HG03097 (cell line): ENCODE results near the gene SLX4IP.
A peak's percentile ranks its signal among the peaks of the same experiment; 100 is the strongest.

Source experiments
- ATAC-seq: cut with Tn5 transposase; IDR thresholded peaks from one replicate; pipeline ENCODE4 v1.9.1; 2021; ENCODE audit not compliant: unreplicated experiment, low FRiP score

Gene SLX4IP

DNA sequence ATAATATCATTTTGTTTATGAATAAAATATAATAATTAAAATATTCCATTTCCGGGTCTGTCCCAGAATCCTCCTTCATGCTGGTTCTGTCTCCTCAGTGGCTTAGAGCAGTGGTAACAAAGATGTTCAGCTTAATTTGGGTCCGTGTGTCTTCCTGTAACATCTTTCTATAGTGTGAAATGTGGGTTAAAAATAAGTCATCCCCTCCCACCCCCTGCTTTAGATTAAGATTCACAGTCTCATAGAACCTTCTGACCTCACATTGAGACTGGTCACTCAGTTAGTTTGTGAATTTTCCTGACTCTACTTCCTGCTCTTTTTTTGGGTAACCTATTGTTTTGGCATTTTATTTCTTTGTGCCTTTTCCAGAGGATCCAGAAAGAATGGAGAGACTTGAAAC is 55.2 kb downstream of the SLX4IP start:
- no peak for ATAC-seq

DNA sequence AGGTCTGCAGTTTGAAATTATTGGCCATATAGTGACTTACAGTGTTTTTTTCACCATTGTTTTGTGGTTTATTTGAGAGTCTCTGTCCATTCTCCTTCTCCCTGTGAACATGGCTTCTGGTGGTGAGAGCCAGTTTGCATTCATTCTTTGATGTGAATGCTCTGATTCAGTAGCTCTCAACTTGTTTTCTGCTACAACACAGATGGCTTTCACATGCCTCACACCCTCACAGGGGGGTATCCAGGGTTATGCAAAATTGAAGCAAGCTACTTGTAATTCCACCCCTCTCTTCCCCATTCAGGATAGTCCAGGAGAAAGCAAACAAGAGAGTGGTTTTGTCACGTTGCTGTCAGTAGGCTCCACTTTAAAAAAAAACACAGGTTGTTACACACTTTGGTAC is 55.6 kb downstream of the SLX4IP start:
- no peak for ATAC-seq

DNA sequence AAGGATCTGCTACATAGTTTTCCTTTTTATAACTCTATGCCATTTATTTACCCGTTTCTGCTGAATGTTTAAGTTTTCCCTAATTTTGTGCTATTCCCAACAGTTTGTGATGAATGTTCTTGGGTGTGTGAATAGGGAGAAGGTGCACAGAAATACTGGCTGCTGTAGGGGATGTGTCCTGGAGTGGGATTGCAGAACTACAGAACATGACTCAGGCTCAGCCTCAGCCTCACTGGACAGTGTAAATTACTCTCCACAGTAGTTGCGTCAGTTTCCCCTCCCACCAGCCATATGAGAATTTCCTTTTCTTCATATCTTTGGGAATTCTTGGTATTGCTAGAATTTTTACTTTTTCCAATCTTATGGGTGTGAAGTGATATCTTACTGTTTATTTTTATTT is 57.0 kb downstream of the SLX4IP start:
- ATAC-seq: no peak

DNA sequence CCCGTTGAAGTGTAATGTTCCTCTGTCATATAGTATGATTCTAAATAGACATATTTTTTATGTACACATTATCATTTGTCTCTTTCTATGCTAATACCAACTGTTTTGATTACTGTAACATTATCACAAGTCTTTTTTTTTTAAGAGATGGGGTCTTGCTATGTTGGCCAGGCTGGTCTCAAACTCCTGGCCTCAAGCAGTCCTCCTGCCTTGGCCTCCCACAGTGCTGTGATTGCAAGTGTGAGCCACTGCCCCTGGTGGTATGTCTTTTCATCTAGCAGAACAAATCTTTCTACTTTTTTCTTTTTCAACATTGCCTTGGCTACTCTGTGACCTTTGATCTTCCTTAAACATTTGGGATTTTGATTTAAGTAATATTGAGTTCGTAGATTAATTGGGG is 57.7 kb downstream of the SLX4IP start:
- no peak for ATAC-seq

DNA sequence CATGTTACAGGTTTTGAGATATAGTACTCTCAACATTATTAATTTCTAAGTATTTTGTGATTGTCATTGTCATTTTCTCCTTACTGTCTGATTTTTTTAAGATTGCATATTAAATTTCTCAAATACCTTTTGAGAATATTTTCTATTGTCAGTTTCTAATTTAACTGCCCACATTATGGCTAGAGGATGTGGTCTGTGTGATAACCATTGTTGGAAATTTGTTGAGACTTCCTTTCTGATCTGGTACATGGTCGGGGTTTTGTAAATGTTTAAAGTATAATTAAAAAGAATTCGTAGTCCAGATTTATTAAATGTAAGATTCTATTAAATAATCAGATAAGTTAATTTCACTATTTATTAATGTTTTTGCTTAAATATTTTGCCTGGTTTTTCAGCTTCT is 60.1 kb downstream of the SLX4IP start:
- no peak for ATAC-seq

DNA sequence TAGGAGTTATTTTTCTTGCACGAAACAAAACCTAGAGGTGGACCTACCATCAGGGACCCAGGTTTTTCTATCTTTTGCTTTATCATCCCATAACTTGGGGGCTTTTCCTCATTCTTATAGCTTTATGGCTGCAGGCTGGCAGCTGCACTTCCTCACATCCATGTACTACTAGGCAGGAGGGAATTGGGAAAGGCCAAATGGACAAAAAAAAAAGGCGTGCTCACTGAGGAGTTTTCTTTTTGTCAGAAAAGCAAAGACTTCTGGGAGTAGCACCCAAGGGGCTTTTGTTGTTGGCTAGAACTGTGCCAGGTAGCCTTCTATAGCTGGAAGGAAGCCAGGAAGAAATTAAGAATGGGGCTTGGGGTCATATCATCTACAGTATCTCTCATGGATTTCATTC is 61.4 kb downstream of the SLX4IP start:
- ATAC-seq: no peak

DNA sequence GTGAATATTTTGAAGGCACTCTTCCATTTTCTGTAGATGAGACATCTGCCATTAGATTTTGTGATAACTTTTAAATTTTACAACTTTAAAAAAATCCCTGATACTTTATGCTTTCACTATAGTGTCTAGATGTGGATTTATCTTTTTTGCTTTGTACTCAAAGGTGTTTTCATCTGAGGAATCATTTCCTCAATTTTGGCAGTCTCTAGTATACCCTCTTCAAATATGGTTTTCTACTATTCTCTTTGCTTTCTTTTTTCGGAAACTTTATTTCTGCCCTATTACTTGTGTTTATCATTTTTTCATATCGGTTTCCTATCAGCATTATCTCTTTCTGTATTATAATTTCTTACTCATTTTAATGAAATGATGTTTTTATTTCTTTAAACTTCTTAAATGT is 62.2 kb downstream of the SLX4IP start:
- ATAC-seq: no peak

DNA sequence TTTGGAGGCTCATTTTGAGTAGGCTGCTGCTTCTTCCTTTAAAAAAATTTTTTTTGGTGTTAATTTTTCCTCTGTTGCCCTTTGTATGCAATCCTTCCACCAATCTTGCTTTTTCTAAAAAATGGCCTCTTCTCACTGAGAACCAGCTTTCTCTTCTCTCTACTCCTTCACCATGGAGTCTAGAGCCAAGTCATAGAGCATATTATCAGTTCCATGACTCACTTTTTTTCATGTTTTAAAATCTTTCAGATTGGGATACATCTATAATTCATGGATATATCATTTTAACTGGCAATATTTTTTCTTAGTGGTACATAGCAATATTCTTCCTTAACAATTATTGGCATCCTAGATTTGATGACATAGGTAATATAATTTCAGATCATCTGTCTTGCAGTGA is 62.7 kb downstream of the SLX4IP start:
- ATAC-seq: no peak

DNA sequence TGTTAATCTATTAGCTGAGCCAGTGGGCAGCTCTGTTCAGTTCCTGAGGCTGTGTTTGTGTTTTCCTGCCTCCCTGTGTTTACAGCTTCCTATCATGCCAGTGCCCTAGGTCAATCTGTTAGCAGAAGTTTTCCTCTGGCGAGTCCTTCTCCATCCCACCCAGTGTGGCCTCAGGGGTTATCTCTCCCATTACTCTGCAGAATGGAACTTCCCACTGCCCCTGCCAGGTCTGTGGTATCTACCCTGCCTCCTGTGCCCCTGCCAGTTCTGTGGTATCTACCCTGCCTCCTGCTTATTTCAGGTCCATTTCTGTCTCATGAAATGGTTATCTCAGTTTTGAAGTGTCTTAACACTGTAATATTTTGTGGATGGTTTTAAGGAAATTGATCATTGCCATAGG is 63.1 kb downstream of the SLX4IP start:
- no peak for ATAC-seq

DNA sequence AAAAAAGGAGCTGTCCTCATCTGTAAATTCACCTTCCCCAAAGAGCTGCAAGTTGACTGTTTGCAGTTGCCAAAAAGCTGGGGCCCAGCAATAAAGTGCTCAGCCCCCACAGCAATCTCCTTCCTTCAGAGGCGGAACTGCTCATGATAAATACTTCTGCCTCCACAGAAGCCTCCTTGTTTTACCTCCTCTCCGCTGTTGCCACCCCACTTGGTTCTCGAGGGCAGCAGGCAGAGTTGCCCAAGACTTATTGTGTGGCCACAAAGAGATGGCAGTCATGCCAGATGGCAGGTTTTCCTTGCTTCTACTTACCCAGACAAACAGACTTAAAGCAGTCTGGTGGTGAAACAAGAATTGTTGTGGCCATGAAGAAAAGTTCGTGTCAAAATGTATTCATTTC is 66.3 kb downstream of the SLX4IP start:
- ATAC-seq: no peak

DNA sequence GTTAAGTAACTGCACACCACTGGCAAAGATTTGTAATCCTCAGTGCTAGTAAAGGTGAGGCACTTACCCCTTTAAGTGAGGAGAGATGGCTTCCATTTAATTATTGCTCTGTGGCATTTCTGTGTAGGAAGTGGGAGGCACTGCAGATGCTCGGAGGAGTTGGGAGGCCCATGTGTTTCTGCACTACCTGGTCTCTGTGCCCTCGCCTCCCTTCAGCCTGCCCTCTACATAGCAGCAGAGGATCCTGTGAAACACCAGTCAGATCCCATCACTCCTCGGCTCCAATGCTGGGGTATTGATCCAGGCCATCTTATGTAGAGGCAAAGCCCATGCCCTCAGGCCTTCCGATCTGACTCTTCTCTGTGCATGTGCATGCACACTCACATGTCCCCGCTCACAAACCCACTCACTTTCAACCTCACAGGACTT is 67.0 kb downstream of the SLX4IP start:
- ATAC-seq: peak; percentile 35

DNA sequence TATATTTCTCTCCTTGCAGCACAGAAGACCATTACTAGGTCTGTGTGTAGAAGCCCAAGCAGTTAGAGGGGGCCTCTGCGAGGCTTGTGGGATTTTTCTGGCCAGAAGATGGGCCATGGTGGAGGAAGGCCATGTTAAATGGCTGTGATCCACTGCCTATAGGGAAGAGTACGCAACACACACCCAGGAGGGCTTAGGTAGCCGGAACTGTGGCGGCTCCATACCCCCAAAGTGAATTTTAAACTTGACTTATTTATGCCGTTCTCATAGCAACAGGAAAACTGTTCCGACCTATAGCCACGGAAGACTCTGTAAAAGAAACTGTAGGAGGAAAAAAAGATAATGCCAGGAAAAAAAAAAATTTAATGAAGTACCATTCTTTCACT is 69.5 kb downstream of the SLX4IP start:
- no peak for ATAC-seq

DNA sequence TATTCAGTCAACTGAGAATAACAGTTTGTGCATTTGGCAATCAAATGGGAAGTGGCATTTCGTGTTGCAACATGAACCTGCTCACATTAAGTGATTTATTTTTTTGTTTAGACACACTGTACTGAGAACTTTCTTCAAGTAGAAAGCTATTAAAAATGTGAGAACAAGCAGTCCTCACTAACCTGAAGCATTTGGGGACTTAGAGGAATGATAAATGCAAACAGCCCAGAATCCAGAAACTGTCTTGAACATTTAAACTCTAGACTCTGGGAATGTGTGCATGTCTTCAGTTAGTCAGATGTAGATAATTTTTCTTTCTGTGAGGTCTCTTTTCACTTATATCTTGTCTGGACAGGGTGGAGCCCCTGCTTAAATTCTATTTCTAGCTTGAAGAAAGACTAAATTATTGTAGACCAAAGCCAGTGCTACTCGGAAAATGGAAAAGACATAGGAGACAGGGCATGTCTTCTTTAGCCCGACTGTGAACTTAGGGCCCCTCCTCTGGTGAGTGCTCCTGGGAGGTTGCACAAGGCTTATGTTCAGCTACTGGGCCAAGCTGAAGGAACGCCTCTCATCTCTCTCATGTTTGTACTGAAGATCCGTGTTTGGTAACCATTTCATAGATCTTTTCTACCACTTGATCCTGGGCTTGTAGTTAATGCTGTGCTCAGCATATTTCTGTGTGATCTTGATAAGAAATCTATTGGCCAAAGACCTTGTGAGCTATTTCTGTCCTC is 70.1 kb downstream of the SLX4IP start:
- no peak for ATAC-seq

DNA sequence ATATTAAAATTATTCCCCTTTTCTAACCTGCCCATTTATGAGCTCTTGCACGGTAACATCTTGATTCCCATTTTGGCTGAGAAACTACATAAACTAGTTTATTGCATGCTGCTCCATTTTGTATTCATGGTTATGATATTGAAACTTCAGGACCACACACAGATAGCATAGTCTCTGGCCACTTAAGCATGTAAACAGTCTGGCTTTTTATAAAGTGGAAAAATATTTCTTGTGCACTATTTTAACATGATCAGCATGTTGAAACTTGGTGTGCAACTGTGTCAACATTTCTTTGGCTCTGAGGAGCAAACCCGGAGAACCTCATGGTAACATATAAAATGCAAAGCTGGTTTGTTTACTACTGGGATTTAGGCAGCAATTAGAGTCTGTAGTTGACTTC is 70.7 kb downstream of the SLX4IP start:
- ATAC-seq: no peak

DNA sequence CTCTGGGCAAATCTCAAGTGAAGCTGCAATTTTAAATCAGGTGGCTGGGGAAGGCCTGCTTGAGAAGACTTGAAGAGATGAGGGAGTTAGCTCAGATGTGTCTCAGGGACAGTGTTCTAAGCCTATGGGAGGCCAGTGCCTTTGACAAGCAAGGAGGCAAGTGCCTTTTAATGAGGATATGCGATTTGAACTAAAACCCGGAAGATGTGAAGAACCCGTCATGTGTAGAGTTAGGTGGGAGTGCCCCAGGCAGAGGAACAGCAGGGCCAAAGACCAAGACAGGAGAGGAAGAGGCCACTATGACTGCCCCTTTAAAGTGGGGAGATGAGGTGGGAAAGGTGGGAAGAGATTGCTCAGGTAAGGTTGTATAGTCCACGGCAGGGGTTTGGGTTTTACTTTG is 71.9 kb downstream of the SLX4IP start:
- ATAC-seq: no peak

DNA sequence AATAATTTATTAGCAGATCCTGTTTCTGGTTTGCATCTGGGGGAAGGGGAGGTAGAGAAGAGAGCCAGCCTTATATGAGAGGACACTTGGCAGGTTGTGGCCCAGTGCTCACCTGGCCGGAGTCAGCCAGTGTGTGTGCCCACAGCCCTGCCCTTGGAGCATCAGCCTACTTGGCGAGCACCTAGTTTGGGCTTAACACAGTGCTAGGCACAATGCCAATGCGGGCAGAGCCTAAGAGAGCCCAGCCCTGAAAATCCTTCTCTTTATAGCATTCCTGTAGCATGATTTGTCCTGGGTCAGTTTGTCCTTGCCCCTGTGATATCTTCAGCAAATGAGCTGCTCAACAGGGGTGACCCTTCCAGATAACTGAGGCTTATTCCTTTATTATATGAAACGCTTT is 73.0 kb downstream of the SLX4IP start:
- no peak for ATAC-seq

DNA sequence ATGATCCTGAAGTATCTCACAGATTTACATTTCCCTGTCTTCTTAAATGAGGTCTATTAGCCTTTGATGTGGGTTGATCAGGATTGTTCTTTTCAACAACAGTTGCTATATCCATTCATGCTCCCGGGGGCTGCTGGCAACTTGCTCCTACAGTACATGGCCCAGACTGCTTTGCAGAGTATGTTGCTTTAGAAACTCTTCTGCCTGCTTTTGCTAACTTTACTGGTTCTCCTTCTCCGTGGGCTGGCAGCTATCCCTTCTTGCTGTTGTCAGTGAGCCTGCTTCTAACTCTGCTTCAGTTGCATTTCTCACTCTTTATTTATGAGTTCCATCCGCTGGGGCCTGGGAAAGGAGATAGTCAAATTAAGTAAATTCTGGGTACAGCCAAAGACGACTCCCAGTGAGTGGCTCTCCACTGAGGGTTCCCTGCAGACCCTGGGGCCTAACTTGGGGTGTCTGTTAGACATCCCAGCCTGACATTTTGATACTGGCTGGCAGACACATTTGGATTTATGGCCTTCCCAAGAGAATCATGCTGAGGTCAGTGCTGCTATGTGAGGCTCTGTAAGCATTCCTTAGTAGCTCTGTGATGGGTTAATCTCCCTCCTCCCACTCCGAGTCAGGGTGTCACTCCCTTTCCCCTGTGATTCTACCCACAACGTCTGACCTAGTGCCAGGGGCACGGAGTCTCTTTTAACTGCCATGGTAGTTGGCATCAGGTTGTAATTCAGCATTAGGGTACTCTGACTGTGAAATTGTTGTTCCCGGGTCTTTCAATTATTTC is 73.6 kb downstream of the SLX4IP start:
- no peak for ATAC-seq

DNA sequence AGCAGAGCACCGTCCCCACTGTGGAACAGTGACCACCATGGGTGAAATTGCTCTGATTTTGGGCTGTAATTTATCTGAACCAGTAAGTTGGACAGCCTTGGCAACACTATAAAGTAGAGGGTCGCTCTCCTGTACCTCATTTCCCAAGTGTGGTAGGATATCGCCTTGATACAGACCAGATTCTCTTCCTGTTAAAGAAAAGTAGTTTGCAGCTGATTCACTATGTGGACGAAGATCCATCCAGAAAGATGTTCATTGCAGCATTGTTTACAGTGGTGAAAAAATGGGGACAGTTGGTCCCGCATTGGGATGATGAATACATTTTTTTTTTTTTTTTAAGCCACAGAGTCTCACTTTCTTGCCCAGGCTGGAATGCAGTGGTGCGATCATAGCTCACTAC is 74.3 kb downstream of the SLX4IP start:
- no peak for ATAC-seq

DNA sequence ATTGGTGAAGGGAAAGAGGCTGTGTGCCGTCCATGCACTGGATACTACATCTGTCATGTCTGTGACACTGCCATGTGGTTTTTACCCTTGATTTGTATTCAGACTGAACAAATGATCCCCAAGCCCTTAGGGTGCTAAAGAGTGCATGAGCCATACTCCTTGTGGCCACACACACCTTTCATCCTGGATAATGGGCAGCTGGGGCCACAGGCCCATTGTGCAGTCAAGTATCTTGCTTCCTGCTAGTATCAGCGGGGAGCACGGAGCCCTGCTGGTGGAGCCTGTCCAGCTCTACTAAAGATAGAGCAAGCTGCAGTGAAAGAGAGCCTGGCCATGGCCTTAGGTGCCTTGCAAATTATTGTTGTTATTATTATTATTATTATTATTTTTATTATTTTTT is 75.1 kb downstream of the SLX4IP start:
- no peak for ATAC-seq

DNA sequence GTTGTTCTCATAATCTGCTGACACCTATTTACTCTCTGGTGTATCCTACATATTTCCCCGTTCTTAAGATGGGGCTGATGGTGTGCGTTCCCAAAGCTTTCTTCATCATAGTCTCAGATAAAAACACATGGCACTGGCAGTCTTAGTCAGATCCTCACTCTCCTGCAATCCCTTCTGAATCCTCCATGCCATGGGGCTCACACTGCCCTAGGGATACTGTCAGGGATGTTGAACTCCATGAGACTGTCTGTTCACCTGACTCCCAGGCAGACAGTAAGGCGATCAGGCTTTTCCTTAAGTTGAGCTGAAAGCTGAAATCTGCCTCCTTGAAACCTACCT is 76.0 kb downstream of the SLX4IP start:
- ATAC-seq: no peak

DNA sequence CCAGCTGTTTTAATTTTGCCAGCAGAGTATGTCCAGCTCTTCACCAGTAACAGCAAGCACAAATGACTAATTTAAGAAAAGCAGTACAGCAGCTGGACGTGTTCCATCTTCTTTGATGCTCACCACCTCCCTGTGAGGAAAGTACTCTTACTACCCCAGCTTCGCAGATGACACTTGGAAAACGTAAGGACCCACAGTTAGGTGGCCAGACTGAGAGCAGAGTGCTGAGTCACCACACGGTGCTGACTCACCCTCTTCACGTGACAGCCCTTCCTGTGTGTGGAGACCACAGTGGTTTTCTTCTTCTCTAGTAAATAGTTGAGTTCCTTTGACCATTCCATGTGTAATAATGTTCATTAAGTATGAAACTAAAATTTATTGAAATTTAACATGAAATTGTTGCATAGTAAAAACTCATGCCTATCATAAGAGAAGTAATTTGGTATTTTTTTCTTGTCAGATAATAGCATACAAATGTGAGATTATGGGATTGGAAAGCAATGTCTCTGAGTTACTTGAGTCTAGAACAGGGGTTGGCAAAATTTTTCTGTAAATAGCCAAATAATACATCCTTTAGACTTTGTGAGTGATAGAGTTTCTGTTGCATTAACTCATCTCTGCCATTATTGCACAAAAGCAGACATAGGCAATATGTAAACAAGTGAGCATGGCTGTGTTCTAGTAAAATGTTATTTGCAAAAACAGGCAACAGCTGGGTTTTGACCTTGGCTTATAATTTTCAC is 76.6 kb downstream of the SLX4IP start:
- ATAC-seq: peak; percentile 90

DNA sequence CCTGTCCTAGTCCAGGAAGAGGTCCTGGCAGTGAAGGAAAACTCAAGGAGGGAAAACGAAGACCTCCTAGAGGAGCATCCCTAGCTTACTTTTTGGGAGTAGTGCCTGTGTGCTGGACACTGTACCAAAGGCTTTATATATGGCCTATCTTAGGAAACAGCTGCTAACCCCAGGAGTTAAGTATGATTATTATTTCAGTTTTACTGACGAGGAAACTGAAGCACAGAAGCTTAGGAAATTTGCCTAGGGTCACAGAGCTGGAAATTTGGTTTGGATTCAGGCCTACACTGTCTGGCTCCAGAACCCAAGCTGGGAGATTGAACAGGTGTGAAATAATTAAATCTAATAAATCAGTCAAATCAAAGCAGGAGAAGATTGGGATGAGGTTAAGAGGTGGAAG is 78.0 kb downstream of the SLX4IP start:
- no peak for ATAC-seq
